Measurements from ENCODE around the gene GAD2.

GAD2 gene

GRCh38 chr10:26216585-26217395 lies at the start of gene GAD2:
TSS of gene GAD2 (plus strand) at chr10:26216774. CDS start at chr10:26216810, 36 bp downstream.
- DNase-seq = no peak

DNA sequence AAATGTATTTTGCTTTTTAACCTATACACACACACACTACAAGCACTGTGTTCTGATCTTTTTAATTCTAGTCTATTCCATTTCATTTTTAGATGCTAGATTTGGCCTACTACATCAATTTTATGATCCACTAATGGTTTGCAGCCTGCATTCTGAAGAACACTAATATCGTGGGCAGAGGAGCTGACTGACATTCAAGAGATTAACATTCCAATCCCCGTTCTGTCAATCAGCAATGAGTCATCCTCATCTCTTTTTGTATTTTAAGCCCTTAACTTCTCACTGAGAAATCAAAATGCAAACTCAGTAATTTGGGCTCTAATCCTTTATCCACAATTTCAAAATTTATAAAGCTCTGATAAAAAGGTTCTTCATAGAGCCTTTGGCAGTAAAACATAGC lies 47.1 kb upstream of the GAD2 start:
- no peak for DNase-seq

DNA sequence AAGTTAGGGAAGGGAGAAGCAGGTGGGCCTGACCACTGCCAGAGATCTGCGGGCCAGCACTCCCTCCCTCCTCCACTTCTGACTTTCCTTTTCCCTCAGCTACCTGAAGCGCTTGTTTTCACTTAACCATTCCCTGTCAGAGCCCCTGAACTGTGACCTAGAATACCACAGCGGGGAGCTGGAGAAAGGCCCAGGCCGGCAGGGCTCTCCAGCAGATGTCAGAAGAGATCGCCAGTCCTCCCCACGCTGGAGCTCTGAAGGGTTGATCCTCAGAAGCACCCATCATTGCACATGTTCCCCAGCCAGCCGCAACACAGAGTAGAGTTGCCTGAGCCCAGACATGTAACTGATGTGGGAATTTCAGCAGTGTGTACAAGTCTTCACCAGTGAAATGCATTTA lies 44.4 kb upstream of the GAD2 start:
- no peak for DNase-seq

DNA sequence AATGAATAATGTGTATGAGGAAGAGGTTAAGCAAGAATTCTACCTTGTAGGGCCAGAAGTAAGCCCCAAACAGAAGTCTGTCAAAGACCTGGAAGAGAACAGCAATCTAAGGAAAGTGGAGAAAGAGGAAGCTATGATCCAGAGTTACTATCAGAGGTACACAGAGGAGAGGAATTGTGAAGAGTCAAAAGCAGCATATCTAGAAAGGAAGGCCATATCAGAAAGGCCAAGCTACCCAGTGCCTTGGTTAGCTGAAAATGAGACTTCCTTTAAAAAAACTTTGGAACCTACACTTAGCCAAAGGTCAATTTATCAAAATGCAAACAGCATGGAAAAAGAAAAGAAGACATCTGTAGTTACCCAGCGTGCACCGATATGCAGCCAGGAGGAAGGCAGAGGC lies 42.7 kb upstream of the GAD2 start:
- no peak for DNase-seq

GRCh38 chr10:26177341-26177740 lies 39.2 kb upstream of the GAD2 start:
- no peak for DNase-seq

GRCh38 chr10:26194275-26194674 lies 22.3 kb upstream of the GAD2 start:
- DNase-seq = no peak

GRCh38 chr10:26197248-26197647 lies 19.3 kb upstream of the GAD2 start:
- DNase-seq = no peak

- no peak for DNase-seq
These were observed 18.5 kb upstream of the GAD2 start for GRCh38 chr10:26198119-26198518.

- DNase-seq = no peak
These were observed 16.7 kb upstream of the GAD2 start for GRCh38 chr10:26199841-26200240.

DNA sequence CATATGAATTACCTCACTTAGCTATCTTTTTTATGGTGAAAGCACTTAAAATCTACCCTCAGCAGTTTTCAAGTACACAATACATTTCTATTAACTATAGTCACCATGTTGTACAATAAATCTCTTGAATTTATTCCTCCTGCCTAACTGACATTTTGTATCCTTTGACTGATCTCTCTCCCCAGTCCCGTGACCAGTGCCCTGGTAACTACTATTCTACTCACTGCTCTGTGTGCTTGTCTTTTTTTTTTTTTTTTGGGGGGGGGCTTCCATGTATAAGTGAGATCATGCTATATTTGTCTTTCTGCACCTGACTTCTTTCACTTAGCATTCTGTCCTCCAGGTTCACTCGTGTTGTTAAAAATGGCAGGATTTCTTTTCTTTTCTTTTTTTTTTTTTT lies 11.4 kb upstream of the GAD2 start:
- no peak for DNase-seq

- no peak for DNase-seq
These were observed 4.7 kb upstream of the GAD2 start for GRCh38 chr10:26211781-26212444.

DNA sequence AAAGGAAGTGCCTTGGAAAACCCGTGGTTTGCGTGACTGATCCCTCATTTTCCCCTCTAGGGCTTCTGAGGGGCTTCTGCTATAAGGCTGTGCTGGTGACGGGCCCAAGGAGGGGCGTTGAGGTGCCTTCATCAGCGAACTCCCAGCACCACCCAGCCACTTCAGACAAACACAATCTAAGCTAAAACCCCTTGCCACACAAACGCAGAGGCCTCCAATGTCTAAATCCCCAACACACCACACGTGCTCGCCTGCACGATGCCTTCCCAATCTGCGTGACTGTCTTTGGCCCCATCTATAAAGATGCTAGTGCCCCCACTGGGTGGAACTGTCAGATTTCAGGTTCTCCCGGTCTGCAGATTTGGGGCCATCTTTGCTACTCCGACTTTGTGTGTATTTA lies 4.1 kb upstream of the GAD2 start:
- no peak for DNase-seq

DNA sequence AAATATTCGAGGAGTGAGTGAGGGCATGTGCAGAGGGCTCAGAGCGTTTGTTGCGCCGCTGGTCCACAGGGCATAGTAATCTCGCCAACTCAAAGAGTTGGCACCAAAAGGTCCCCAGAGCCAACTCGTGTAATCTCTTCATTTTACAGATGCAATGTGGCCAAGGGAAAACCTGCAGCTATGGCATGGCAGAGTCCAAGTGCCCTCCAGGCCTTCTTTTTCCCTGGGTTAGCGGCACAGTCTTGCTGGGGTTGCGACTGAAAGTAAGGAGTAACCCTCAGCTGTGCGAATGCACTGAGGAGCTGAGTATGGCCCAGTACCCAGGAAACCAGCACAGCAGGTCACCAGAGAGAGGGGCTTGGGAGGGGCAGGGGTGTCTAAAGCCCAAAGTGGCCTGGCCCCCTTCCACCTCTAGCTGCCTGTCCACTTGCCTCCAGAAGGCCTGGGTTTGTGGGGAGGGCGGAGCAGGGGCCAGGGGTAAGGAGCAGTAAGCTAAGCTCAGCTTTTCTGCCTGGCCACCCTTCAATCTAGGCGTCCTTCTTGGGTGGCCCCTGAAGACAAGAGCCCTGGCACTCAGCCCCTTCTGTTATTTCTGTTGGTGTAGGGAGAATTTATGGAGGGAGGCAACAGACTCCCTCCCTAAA lies 3.3 kb upstream of the GAD2 start:
- DNase-seq = no peak

DNA sequence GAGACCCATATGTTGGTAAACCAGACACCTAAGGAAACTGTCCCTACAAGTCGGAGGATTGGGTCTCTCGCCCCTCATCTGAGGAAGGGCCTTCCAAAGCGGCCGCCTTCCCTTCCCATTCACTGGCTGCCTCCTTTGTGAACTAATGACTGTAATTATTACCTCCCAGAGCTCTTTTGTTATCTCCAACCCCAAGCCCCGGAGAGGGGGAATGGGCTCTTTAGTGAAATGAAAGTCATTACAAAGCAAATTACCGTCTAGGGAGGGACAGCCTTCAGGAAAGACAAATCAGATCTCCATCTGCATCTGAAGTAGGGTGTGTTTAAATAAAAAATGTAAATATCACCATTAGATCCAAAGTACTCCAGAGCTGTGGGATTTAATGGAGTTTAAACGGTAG lies 2.6 kb upstream of the GAD2 start:
- no peak for DNase-seq

DNA sequence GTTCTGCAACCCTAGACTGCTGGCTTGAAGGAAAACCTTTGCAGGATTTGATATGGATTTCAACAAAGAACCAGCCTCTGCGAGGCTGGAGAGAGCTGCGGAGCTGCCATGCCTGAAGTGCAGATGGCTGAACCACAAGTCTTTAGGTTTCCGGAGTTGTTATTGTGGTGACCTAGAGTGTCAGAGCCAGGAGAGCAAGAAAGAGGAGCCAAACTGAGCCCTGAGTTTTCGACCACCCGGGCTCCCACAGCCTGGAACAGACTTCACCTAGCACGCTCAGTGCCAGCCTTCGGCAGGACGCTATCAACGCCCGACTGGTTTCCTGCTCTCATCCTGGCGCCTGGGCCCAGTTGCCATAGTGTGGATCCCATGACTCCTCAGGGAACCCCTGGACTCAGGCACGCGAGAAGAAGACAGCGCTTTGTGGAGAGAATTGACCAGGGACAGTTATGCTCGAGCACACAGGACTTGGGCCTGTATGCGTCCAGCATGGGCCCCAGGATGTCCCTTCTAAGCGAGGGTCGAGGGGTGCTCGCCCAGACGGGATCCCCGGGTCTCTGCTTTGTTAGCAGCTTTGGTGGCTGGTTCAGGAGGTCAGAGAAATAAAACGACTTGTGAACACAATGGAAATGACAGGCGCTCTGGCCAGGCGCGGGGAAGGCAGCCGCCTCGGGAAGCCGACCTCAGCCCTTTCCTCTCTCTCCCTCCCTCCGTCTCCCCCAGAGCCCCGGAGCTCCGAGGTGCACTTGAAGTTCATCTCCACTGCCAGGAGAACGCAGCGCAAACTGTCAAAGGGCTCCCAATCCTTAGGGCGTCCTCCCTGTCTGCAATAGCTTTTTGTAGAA lies 1.8 kb upstream of the GAD2 start:
- no peak for DNase-seq

- no peak for DNase-seq
These were observed 1.1 kb upstream of the GAD2 start for GRCh38 chr10:26215396-26215934.

GRCh38 chr10:26215935-26216584 lies 514 bp upstream of the GAD2 start:
- peak; percentile 2 for DNase-seq

- no peak for DNase-seq
These were observed 967 bp downstream of the GAD2 start for GRCh38 chr10:26217396-26218086.

DNA sequence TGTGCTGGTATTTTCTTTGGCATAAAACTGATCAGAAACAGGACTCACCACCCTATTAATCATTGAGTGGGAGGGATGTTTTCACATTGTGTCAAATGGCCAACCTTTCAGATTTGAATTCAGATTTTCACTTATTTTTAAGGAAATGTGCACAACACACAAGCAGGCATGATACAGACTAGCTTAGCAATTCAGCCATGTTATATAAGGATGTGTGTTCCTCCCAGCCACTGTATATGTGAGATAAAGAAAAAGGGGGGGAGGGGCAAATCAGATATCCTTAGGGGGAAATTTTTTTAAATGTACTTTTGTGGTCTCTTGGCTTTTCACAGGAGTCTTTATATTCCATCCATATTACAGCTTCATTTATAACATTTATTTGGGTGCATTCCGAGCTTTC lies 3.1 kb downstream of the GAD2 start:
- DNase-seq = no peak

- DNase-seq = no peak
These were observed 4.3 kb downstream of the GAD2 start for GRCh38 chr10:26220901-26221300.

GRCh38 chr10:26221541-26221940 lies 5.0 kb downstream of the GAD2 start:
- no peak for DNase-seq

DNA sequence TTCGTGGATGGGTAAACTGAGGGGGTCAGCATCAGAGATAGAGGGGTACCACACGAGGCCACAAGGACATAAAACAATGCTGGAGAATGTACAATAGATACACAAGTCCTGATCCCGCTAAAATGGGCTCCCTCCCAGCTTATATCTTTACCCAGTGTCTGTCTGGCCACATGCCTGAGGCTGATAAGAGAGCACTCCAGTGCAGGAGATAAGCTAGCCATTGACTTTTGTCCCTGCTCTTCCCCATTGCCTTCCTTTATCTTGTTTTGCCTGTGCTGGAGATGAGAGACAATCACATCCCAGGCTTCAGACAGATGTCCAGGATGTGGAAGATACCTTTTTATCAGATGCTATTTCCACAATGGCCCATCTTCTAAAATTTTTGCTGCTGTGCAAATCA lies 6.0 kb downstream of the GAD2 start:
- no peak for DNase-seq
